ENCODE data around the gene ODAM. TPM values are rescaled to one million over a fixed set of nuclear protein-coding genes. Genes with fewer than 3 reads are reported as not detected.
"Not testable (repeated sequence)": the region's sequence is repeated elsewhere in the genome, so short reads cannot be mapped to it uniquely, and the experiment has no call there.

The ODAM gene
- total RNA-seq, 1 donor from 2014 or later: not detected

GRCh38 chr4:70187216-70187615 lies 8.3 kb upstream of the ODAM start:
- Mint-ChIP-seq H3K27me3 (ENCODE audit: insufficient read depth) (peaks cover 1% of the 10 kb centered on the region), H3K4me3 (no peak overlapping the region), H3K27ac (no peak overlapping the region), H3K36me3 (ENCODE audit: low read depth) (no peaks in the 10 kb centered on the region), H3K9me3 (no peaks in the 10 kb centered on the region), H3K4me1 (ENCODE audit: low read depth) (no peaks in the 10 kb centered on the region)
- intact Hi-C loops (cut with micrococcal nuclease): loop anchor here (10.0 kb wide), 1 partner anchor 872 kb away; no protein-coding TSS in a partner anchor
- no peak for DNase-seq (ENCODE audit: low spot score)

- no peak overlapping the region for H3K27ac Mint-ChIP-seq
- H3K4me1 Mint-ChIP-seq (ENCODE audit: low read depth): no peaks in the 10 kb centered on the region
- peaks cover 1% of the 10 kb centered on the region for H3K27me3 Mint-ChIP-seq (ENCODE audit: insufficient read depth)
- H3K9me3 Mint-ChIP-seq: no peaks in the 10 kb centered on the region
- H3K36me3 Mint-ChIP-seq (ENCODE audit: low read depth): no peaks in the 10 kb centered on the region
- DNase-seq (ENCODE audit: low spot score): no peak
- H3K4me3 Mint-ChIP-seq: no peak overlapping the region
- intact Hi-C loops (cut with micrococcal nuclease): loop anchor here (10.0 kb wide), 1 partner anchor 314 kb away; no protein-coding TSS in a partner anchor
Measured at GRCh38 chr4:70190579-70190978, 4.9 kb upstream of the ODAM start.

- Mint-ChIP-seq H3K36me3 (ENCODE audit: low read depth) (no peaks in the 10 kb centered on the region), H3K4me3 (no peak overlapping the region), H3K9me3 (no peaks in the 10 kb centered on the region), H3K27me3 (ENCODE audit: insufficient read depth) (peaks cover 1% of the 10 kb centered on the region), H3K27ac (no peak overlapping the region), H3K4me1 (ENCODE audit: low read depth) (no peaks in the 10 kb centered on the region)
- intact Hi-C loops (cut with micrococcal nuclease): loop anchor here (10.0 kb wide), 1 partner anchor 313 kb away; no protein-coding TSS in a partner anchor
- DNase-seq (ENCODE audit: low spot score): no peak
Measured at GRCh38 chr4:70191647-70192046, 3.9 kb upstream of the ODAM start.

GRCh38 chr4:70192895-70193294 lies 2.6 kb upstream of the ODAM start:
- DNase-seq (ENCODE audit: low spot score): no peak
- Mint-ChIP-seq H3K27me3 (ENCODE audit: insufficient read depth) (peaks cover 4% of the 10 kb centered on the region), H3K36me3 (ENCODE audit: low read depth) (no peaks in the 10 kb centered on the region), H3K9me3 (no peaks in the 10 kb centered on the region), H3K4me3 (no peak overlapping the region), H3K4me1 (ENCODE audit: low read depth) (no peaks in the 10 kb centered on the region), H3K27ac (no peak overlapping the region)
- intact Hi-C loops (cut with micrococcal nuclease): loop anchor here (10.0 kb wide), 1 partner anchor 312 kb away; no protein-coding TSS in a partner anchor

- H3K4me1 Mint-ChIP-seq (ENCODE audit: low read depth): no peaks in the 10 kb centered on the region
- H3K27ac Mint-ChIP-seq: no peak overlapping the region
- peaks cover 3% of the 10 kb centered on the region for H3K27me3 Mint-ChIP-seq (ENCODE audit: insufficient read depth)
- H3K36me3 Mint-ChIP-seq (ENCODE audit: low read depth): no peaks in the 10 kb centered on the region
- DNase-seq (ENCODE audit: low spot score): no peak
- no peaks in the 10 kb centered on the region for H3K9me3 Mint-ChIP-seq
- intact Hi-C loops (cut with micrococcal nuclease): loop anchor here (10.0 kb wide), 1 partner anchor 308 kb away; no protein-coding TSS in a partner anchor
- H3K4me3 Mint-ChIP-seq: no peak overlapping the region
Measured at GRCh38 chr4:70196857-70197256, 1.3 kb downstream of the ODAM start.

GRCh38 chr4:70197842-70198241 lies 2.3 kb downstream of the ODAM start:
- no peak for DNase-seq (ENCODE audit: low spot score)
- Mint-ChIP-seq H3K27ac (no peak overlapping the region), H3K27me3 (ENCODE audit: insufficient read depth) (peaks cover 3% of the 10 kb centered on the region), H3K4me3 (no peak overlapping the region), H3K4me1 (ENCODE audit: low read depth) (no peaks in the 10 kb centered on the region), H3K9me3 (no peaks in the 10 kb centered on the region), H3K36me3 (ENCODE audit: low read depth) (no peaks in the 10 kb centered on the region)
- intact Hi-C loops (cut with micrococcal nuclease): loop anchor here (10.0 kb wide), 1 partner anchor 307 kb away; no protein-coding TSS in a partner anchor

- intact Hi-C loops (cut with micrococcal nuclease): no loop called here
- H3K4me3 Mint-ChIP-seq: no peak overlapping the region
Measured at GRCh38 chr4:70203601-70204000, 8.1 kb downstream of the ODAM start.

GRCh38 chr4:70212752-70213151 lies 17.2 kb downstream of the ODAM start:
- H3K4me3 Mint-ChIP-seq; H3K9me3 Mint-ChIP-seq; H3K4me1 Mint-ChIP-seq (ENCODE audit: low read depth); H3K27ac Mint-ChIP-seq; H3K27me3 Mint-ChIP-seq (ENCODE audit: insufficient read depth); DNase-seq (ENCODE audit: low spot score); H3K36me3 Mint-ChIP-seq (ENCODE audit: low read depth); intact Hi-C loops (cut with micrococcal nuclease): not testable (repeated sequence)

More at GRCh38 chr4:70203601-70204000, 8.1 kb downstream of the ODAM start:
- DNase-seq (ENCODE audit: low spot score): no peak
- H3K27me3 Mint-ChIP-seq (ENCODE audit: insufficient read depth): no peaks in the 10 kb centered on the region
- H3K9me3 Mint-ChIP-seq: no peaks in the 10 kb centered on the region
- H3K27ac Mint-ChIP-seq: no peak overlapping the region
- H3K36me3 Mint-ChIP-seq (ENCODE audit: low read depth): no peaks in the 10 kb centered on the region
- H3K4me1 Mint-ChIP-seq (ENCODE audit: low read depth): no peaks in the 10 kb centered on the region

- H3K4me3 Mint-ChIP-seq; intact Hi-C loops (cut with micrococcal nuclease); H3K36me3 Mint-ChIP-seq (ENCODE audit: low read depth); H3K27me3 Mint-ChIP-seq (ENCODE audit: insufficient read depth); H3K4me1 Mint-ChIP-seq (ENCODE audit: low read depth); H3K9me3 Mint-ChIP-seq; H3K27ac Mint-ChIP-seq; DNase-seq (ENCODE audit: low spot score): not testable (repeated sequence)
Measured at GRCh38 chr4:70216109-70216508, 20.6 kb downstream of the ODAM start.

GRCh38 chr4:70216550-70216949 lies 21.0 kb downstream of the ODAM start:
- intact Hi-C loops (cut with micrococcal nuclease); H3K4me3 Mint-ChIP-seq; H3K36me3 Mint-ChIP-seq (ENCODE audit: low read depth); H3K27ac Mint-ChIP-seq; H3K9me3 Mint-ChIP-seq; DNase-seq (ENCODE audit: low spot score); H3K27me3 Mint-ChIP-seq (ENCODE audit: insufficient read depth); H3K4me1 Mint-ChIP-seq (ENCODE audit: low read depth): not testable (repeated sequence)

GRCh38 chr4:70221389-70221788 lies 25.9 kb downstream of the ODAM start:
- H3K27me3 Mint-ChIP-seq (ENCODE audit: insufficient read depth); H3K9me3 Mint-ChIP-seq; intact Hi-C loops (cut with micrococcal nuclease); DNase-seq (ENCODE audit: low spot score); H3K27ac Mint-ChIP-seq; H3K36me3 Mint-ChIP-seq (ENCODE audit: low read depth); H3K4me3 Mint-ChIP-seq; H3K4me1 Mint-ChIP-seq (ENCODE audit: low read depth): not testable (repeated sequence)

- H3K36me3 Mint-ChIP-seq (ENCODE audit: low read depth); H3K27ac Mint-ChIP-seq; H3K27me3 Mint-ChIP-seq (ENCODE audit: insufficient read depth); H3K4me1 Mint-ChIP-seq (ENCODE audit: low read depth); DNase-seq (ENCODE audit: low spot score); H3K9me3 Mint-ChIP-seq; H3K4me3 Mint-ChIP-seq; intact Hi-C loops (cut with micrococcal nuclease): not testable (repeated sequence)
Measured at GRCh38 chr4:70221818-70222217, 26.3 kb downstream of the ODAM start.

GRCh38 chr4:70225824-70226223 lies 30.3 kb downstream of the ODAM start, which contains the start of gene FDCSP:
TSS of gene FDCSP (plus strand) at chr4:70226124. CDS start at chr4:70231195, 5,071 bp downstream.
- no peak within 1 kb of the TSS for H3K4me3 Mint-ChIP-seq
- no peak for DNase-seq (ENCODE audit: low spot score)
- no peaks in the 10 kb centered on the region for H3K9me3 Mint-ChIP-seq
- H3K4me1 Mint-ChIP-seq (ENCODE audit: low read depth): no peaks in the 10 kb centered on the region
- H3K27me3 Mint-ChIP-seq (ENCODE audit: insufficient read depth): no peaks in the 10 kb centered on the region
- intact Hi-C loops (cut with micrococcal nuclease): no loop called here
- no peaks in the 10 kb centered on the region for H3K36me3 Mint-ChIP-seq (ENCODE audit: low read depth)
- H3K27ac Mint-ChIP-seq: no peak within 1 kb of the TSS

GRCh38 chr4:70236125-70236524 lies 40.6 kb downstream of the ODAM start:
- intact Hi-C loops (cut with micrococcal nuclease): no loop called here
- Mint-ChIP-seq H3K4me1 (ENCODE audit: low read depth) (no peaks in the 10 kb centered on the region), H3K4me3 (no peak overlapping the region), H3K27ac (no peak overlapping the region), H3K9me3 (no peaks in the 10 kb centered on the region), H3K27me3 (ENCODE audit: insufficient read depth) (no peaks in the 10 kb centered on the region), H3K36me3 (ENCODE audit: low read depth) (no peaks in the 10 kb centered on the region)
- DNase-seq (ENCODE audit: low spot score): no peak

Data from activated T-helper 1 cell treated with anti-CD3 and anti-CD28 coated beads, Interleukin-12 subunit alpha, Interleukin-12 subunit beta, Interleukin-2, Interleukin-4 antibody, amounts not matched to agents 30 ng/mL and 10 ng/mL and 1 ng/mL, durations not matched to agents 14 hours and 24 hours and 36 hours (primary cell).